LHCN-M2 (cell line): ENCODE results near the gene TMEM72. TPM values are rescaled to one million over a fixed set of nuclear protein-coding genes. Genes with fewer than 3 reads are reported as not detected.

Source experiments
- DNase-seq: peaks from one replicate; pipeline ENCODE4 v3.0.0-alpha.2; 2012; ENCODE audit warnings: low read depth
- total RNA-seq: library from RNA; depleted of rRNA; stranded (reverse); fragments of >200 nt; gene quantifications from 2 replicates; pipeline ENCODE4 v1.2.3, GENCODE V29; 2014

TMEM72 gene
- total RNA-seq, 1 experiment from 2014 or later = not detected

GRCh38 chr10:44966816-44967509, 55.8 kb downstream of the TMEM72 start:
- DNase-seq = no peak

GRCh38 chr10:44967616-44968015, 56.5 kb downstream of the TMEM72 start:
- no peak for DNase-seq

- DNase-seq = no peak
Measured at GRCh38 chr10:44968091-44968490, 57.0 kb downstream of the TMEM72 start.

DNA sequence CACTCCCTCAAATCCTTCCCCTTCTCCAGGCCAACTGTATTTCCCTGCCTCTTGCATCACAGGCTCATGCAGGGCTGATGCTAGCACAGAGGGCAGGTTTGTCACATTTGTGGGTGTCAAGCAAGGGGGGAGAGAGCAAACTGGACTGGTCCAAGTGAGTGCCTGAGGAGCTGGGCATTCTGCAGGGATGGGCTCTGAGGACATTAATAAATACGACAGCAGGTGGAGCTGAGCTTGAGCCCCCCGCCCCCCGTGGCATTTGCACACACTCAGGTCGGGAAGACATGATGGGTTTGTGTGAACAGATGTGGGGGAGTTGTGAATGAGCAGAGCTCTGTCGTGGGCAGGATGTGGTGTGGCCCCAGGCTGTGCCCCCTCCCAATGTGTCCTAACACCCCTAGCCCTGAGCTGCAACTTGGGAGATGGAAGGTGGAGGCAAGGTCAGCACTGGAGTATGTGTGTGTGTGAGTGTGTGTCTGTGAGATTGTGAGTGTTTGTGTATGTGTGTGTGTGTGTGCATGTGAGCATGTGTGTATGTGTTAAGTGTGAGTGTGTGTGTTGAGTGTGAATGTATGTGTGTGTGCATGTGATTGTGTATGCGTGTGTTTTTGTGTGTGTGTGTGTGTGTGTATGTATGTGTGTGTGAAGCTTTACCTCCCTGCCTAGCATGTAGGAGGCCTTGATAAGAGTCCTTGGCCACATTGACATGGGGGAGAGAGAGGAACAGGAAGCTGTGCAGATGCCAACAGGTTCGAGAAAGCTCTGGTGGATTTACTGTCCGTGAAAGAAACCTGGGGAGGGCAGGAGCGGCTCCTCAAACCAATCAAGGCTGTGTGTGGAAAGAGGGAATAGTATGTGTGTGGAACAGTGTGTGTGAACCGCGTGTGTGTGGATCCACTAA, 57.6 kb downstream of the TMEM72 start:
- no peak for DNase-seq

DNA sequence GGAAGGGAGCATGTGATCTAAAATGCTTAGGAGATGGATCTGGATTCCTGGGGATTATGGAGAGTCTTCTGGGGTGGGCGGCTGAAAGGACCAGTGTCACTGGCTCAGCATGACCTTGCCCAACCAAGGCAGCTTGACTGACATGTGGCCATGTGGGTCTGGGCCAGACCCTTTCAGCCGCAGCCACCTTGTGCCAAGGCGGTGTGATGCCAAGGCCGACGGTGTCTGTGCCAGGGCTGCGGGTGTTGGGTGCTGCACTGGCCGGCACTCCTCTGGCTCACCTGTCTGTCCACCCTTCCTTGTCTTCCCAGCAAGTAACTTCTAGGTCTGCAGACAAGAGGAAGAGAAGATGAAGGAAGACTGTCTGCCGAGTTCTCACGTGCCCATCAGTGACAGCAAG, 58.7 kb downstream of the TMEM72 start:
- no peak for DNase-seq

GRCh38 chr10:44970812-44971395, 59.8 kb downstream of the TMEM72 start:
- DNase-seq = no peak

DNA sequence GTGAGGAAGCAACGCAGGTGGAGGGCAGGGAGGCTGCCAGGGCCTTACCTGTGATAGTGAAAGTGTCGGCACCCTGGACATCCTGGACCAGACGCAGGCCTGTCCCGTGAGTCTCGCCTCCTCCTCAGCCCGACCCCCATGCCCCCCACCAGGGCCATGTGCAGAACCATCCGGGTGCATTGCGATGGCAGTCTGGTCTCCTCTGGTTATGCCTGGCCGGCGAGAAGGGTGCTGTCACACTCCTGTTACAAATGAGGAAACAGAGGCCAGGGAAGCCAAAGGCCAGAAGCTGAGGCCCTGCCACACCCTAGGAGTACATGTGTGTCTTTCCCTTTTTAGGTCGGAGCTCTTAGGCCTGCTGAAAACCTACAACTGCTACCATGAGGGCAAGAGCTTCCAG, 60.3 kb downstream of the TMEM72 start:
- DNase-seq = no peak

- DNase-seq = no peak
Measured at GRCh38 chr10:44971935-44972757, 61.0 kb downstream of the TMEM72 start.

- DNase-seq = no peak
Measured at GRCh38 chr10:44972874-44973306, 61.8 kb downstream of the TMEM72 start.

GRCh38 chr10:44973323-44974081, 62.4 kb downstream of the TMEM72 start:
- no peak for DNase-seq

DNA sequence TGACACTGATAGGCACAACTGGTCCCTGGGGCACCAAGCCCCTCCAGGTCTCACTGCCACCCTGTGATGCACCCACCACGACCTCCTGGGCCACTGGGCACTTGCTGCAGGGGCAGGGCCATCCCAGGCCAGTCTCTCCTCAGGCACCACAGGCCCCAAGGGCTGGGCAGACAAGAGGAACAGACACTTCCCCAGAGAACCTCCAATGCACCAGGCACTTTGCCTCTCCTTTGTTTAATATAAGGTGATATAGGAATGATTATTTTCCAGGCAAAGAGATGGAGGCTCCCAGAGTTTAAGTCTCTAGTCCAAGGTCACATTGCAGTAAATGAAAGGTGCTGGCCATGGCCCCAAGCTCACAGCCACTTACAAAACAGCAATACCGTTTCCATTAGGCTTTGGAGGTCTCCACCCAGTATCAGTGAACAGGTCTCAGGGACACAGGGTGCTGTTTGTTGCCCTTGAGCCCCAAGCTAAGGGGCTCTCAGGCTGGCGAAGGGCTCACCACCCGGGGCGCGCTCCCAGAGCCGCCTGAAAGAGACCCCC, 63.0 kb downstream of the TMEM72 start:
- no peak for DNase-seq

- peak; percentile 63 for DNase-seq
Measured at GRCh38 chr10:44974628-44975430, 63.7 kb downstream of the TMEM72 start.

DNA sequence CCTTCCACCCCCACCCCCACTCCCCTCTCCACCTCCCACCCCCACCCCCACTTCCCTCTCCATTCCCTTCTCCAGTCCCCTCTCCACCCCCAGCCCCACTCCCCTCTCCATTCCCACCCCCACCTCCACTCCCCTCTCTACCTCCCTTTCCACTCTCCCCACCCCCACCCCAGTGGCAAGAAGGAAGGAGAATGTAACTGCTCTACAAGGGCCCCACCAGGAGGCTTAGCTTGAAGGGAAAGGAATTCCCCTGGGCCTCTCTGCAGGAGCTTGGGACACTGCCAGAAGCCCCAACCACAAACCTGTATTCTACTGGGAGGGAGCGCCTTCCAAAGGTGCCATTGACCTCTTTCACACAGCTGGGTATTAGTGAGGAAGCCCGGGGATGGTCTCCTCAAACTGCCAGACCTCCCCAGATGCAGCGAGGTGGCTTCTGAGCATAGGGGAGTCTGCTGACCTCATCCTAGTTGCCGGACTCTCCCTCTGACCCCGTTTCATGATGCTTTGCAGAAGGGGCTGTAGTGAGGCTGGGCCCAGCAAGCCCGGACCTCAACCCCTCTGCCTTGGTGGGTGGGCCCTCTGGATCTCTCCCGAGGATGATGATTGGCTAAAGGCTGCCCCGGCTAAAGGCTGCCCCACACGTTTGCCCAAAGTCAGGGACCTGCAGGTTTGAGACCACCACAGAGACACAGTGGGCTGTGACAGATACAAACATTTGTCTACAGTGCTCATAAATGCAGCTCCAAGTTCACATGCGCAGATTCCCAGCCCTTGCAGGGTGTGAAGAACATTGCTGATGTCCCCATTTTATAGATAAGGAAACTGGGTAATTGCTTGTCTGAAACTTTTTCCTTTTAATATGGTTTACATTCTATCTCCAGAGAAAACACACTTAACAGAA, 64.5 kb downstream of the TMEM72 start:
- no peak for DNase-seq

DNA sequence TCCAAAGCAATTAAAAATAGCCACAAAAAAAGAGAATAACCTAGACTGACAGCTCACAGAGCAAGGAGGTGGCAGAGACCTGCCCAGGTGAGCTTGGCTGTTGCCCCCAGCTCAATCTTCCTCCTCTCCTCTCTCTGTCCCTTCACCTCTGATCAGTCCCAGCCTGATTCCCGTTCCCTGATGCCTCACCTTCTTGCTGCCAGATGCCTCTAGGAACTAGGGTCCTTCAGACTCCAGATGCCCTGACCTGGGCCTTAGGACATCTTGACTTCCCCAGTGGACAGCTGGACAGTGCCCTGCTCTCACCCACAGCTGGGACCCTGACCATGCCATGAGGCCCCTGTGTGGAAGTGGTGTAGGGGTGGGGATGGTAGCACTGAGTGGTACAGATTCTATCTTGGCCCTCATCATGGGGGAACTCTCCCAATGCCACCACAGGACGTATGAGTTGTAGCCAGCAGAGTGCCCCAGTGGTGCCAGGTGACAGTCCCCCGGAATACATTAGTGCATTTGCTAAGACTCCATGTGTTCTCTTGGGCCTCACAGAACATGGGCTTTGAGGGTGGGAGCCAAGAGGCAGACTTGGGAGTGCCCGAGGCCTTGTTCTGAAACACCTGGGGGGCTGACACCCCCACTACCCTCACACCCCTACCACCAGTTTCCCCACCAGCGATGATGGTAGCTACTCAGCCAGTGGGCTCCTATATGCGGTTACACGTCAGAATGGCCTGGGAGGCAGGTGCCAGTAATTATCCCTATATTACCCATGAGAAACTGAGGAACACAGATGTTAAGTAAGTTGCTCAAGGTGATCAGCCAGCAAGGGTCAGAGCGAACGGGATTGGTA, 65.4 kb downstream of the TMEM72 start:
- DNase-seq = no peak

- DNase-seq = no peak
Measured at GRCh38 chr10:44977287-44978212, 66.4 kb downstream of the TMEM72 start.

- DNase-seq = no peak
Measured at GRCh38 chr10:44978213-44978569, 67.1 kb downstream of the TMEM72 start.
